ENCODE results near the gene KLHL22. TPM values are rescaled to one million over a fixed set of nuclear protein-coding genes. Genes with fewer than 3 reads are reported as not detected.

KLHL22 gene
- total RNA-seq, 1 donor from 2014 or later, result 13.3 TPM

Other genes starting within 250 kb of the KLHL22 start
- gene RTN4R, start 227.5 kb downstream of the KLHL22 start, total RNA-seq, result 10.9 TPM
- gene DGCR6L, start 175.7 kb downstream of the KLHL22 start, total RNA-seq, result 60.2 TPM
- gene ZNF74, start 101.6 kb downstream of the KLHL22 start, total RNA-seq, result 5.7 TPM
- 2.2 TPM for gene SCARF2, start 58.0 kb downstream of the KLHL22 start, total RNA-seq
- 26.2 TPM for gene MED15, start 11.8 kb upstream of the KLHL22 start, total RNA-seq